Epithelial cell of proximal tubule (primary cell): ENCODE data around the gene TNFRSF19. TPM values are rescaled to one million over a fixed set of nuclear protein-coding genes. Genes with fewer than 3 reads are reported as not detected.
A peak's percentile ranks its signal among the peaks of the same experiment; 100 is the strongest.

Experiments
- DNase-seq: peaks from one replicate; pipeline ENCODE4 v3.0.0-alpha.2; 2011; ENCODE audit warnings: low read depth
- H3K4me3 ChIP-seq: 2 replicates; pipeline ENCODE4 v1.5.1; 2011; ENCODE audit warnings: low read depth, mild to moderate bottlenecking, low read length
- total RNA-seq: library from RNA; depleted of rRNA; stranded (reverse); fragments of >200 nt; gene quantifications from 2 replicates; pipeline ENCODE4 v1.2.3, GENCODE V29; 2015
- TF ChIP-seq, protein P1 (sequence below): conservative IDR thresholded peaks from 2 replicates; pipeline ENCODE4 v1.5.1; 2012; ENCODE audit warnings: low read depth, mild to moderate bottlenecking, low read length

TNFRSF19 gene
- total RNA-seq, 1 donor from 2014 or later = 8.4 TPM

DNA sequence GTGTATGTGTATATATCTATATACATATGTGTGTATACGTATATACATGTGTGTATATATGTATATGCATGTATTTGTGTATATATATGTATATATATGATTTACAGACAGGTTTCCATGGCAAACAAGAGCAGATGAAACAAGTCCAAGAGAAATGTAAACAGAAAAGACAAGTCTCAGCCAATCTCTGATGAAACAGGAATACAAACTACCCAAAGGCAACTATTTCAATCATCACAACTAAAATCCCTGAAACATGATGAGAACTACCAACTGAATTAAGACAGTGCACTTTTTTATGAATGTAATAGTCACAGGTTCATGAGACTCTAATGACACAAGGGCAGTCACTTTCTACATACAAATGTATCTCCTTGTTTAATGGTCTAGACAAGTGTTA is 140.2 kb downstream of the TNFRSF19 start:
- DNase-seq = no peak
- TF ChIP-seq, protein P1, sequence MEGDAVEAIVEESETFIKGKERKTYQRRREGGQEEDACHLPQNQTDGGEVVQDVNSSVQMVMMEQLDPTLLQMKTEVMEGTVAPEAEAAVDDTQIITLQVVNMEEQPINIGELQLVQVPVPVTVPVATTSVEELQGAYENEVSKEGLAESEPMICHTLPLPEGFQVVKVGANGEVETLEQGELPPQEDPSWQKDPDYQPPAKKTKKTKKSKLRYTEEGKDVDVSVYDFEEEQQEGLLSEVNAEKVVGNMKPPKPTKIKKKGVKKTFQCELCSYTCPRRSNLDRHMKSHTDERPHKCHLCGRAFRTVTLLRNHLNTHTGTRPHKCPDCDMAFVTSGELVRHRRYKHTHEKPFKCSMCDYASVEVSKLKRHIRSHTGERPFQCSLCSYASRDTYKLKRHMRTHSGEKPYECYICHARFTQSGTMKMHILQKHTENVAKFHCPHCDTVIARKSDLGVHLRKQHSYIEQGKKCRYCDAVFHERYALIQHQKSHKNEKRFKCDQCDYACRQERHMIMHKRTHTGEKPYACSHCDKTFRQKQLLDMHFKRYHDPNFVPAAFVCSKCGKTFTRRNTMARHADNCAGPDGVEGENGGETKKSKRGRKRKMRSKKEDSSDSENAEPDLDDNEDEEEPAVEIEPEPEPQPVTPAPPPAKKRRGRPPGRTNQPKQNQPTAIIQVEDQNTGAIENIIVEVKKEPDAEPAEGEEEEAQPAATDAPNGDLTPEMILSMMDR = no peak
- no peak overlapping the region for H3K4me3 ChIP-seq

DNA sequence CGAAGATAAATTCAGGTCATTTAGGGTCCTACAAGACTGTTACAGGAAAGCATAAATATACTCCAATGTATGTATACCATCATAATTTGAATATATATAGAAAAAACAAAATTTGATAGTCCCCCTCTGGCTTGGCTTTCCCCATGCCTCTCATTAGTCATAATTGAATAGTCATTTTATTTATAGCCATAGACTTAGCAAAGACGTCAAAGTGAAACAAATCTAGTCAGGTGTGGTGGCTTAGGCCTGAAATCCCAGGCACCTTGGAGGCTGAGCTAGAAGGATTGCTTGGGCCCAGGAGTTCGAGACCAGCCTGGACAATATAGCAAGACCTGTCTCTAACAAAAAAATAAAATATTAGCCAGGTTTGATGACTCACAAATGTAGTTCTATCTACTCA is 141.1 kb downstream of the TNFRSF19 start:
- TF ChIP-seq, protein P1 = no peak
- no peak overlapping the region for H3K4me3 ChIP-seq
- DNase-seq = no peak

DNA sequence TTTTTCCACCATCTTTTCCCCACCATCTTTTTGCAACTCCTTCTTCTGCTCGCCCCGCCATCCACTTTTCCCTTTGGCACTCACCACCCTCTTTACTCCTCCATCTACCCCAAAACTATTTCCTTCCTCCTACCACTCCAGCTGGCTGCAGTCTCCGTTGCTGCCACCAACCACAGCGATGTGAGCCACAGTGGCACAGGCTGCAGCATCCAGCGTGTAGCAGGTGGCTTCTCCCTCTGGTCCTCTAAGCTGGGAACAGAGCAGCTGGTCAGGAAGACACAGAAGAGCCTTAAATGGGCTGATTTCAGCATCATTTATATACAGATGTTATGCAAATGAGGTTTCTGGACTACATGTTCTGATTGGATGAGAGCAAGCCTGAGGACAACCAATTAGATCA is 144.5 kb downstream of the TNFRSF19 start:
- H3K4me3 ChIP-seq = no peak overlapping the region
- TF ChIP-seq, protein P1 = no peak
- no peak for DNase-seq

DNA sequence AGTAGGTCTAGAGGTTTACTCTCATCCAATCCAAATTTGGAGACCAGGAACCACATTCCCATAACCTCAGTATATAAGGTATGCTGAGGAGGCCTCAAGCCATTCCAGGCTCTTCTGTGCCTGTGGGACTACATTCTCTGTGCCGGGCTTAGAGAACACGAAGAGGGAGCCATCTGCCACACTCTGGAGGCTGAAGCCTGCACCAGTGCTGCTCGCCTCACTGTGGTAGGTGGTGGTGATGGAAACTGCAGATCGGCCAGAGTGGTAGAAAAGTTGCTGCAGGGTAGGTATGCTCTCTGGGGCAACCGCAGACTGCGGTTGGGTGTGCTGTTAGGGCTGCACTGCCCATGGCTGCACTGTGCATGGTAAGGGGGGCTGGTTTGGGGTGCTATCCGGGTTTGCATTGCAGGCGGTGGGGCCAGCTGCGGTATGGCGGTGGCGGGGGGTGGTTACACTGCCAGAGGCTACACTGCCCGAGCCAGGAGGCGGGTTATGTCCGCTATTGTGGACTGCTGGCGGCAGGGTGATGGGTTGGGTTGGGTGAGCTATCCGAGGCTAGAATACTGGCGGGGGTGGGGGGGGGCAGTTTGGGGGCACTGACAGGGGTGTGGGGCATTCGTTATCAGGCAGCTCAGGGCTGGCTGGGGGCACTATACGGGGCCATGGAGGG is 145.0 kb downstream of the TNFRSF19 start:
- TF ChIP-seq, protein P1 = no peak
- no peak for DNase-seq
- no peak overlapping the region for H3K4me3 ChIP-seq

DNA sequence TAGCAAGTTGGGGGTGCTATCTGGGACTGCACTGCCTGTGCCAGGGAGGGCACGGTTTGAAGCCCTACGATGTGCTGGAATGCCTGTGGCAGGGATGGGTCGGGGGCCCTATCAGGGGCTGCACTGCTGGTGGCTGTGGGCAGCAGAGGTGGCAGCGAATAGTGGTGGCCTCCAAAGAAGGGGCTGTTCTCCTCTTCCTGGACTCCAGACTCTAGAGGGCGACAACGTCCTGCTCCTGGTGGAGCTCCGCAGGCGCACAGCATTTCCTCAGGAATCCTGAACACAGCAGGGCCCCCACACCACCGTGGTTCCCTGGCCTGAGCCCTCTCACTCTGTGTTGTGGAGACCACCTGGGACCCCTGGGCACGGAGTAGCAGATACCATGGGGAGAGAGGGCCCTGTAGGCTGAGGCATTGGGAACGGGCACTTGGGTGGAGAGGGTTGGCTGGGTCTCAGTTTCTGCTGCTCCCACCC is 145.6 kb downstream of the TNFRSF19 start:
- DNase-seq = no peak
- TF ChIP-seq, protein P1 = peak; percentile 67

DNA sequence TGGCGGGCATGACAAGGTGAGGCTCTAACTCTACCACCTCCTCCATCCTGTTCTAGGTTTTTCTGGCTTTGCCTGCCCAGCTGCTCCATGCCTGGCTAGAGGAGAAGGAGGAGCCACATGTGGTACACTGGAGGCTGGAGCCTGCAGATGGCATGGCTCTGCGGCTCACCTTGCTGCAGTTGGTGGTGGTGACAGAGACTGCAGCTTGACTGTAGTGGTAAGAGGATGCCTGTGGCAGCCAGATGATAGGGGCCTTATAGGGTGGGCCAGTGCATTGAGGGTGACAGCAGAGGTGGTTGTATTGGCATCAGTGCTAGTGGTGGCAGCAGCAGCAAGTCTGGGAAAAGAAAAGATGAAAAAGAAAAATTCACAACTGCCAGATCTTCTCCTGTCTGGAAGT is 146.2 kb downstream of the TNFRSF19 start:
- TF ChIP-seq, protein P1 = no peak
- DNase-seq = no peak
- no peak overlapping the region for H3K4me3 ChIP-seq

More for the DNA sequence above, 145.6 kb downstream of the TNFRSF19 start:
- H3K4me3 ChIP-seq = no peak overlapping the region

DNA sequence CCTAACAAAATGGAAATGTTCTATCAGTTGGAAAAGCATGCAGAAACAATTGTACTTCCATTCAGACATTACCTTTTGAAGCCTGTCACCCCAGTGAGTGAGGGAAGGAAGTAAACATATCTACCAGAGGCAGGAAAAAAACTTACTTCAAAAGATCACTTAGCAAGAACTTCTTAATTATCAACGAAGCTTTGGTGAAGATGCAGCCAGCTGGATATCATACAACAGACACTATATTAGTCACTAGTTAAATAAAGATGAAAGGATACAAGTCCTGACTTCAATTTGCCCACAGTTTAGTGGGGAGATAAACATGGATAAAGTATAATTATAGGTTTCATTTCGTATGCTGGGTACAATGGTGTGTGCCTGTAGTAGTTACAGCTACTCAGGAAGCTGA is 148.8 kb downstream of the TNFRSF19 start:
- no peak for DNase-seq
- H3K4me3 ChIP-seq = no peak overlapping the region
- TF ChIP-seq, protein P1 = no peak
